GM19328 (cell line): ENCODE results near the gene ACAN.

Source experiments
- ATAC-seq: cut with Tn5 transposase; IDR thresholded peaks from one replicate; pipeline ENCODE4 v1.9.1; 2021; ENCODE audit warnings: mild to moderate bottlenecking, moderate library complexity; ENCODE audit not compliant: unreplicated experiment

ACAN gene

DNA sequence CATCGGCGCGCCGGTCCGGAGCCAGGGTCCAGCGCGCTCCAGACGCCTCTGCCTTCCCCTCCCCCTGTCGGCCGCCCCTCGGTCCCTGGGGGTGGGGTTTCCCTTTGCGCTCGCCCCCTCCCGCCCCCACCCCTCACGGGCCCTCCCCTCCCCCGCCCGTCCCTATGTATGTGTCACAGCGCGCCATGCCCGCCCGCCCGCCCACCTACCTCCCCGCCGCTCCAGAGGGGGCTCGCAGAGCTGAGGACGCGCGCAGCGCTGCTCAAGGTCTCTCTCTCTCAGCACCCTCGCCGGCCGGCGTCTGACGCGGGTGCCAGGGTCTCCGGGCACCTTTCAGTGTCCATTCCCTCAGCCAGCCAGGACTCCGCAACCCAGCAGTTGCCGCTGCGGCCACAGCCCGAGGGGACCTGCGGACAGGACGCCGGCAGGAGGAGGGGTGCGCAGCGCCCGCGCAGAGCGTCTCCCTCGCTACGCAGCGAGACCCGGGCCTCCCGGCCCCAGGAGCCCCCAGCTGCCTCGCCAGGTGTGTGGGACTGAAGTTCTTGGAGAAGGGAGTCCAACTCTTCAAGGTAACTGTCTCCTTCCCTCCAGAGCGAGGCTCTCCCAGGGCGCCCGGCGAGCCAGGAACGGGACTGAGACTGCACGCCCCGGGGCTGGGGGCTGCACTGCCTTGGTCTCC, at the start of gene ACAN:
ACAN (plus strand) TSS at position 196 of the 679 bp plus-strand sequence. CDS start 32,771 bp downstream, outside the sequence.
- ATAC-seq: no peak

DNA sequence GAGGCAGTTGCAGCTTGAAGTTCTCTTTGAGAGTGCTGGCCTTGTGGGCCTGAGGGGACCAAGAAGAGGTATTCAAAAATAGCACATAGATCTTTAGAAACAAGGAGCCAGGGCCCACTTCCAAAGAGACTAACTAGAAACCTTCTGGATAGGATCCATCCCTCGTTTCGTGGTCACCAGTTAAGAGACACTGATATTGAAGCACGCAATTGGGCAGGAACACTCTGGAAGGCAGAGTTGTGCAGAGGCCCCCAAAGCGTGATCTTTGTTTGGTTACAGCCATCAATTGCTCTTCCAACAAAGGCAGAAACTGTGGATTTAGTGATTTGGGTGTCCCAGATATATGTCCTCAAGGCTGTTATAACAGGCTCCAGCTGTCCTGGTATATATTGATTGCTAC, 46.7 kb upstream of the ACAN start:
- ATAC-seq: no peak

DNA sequence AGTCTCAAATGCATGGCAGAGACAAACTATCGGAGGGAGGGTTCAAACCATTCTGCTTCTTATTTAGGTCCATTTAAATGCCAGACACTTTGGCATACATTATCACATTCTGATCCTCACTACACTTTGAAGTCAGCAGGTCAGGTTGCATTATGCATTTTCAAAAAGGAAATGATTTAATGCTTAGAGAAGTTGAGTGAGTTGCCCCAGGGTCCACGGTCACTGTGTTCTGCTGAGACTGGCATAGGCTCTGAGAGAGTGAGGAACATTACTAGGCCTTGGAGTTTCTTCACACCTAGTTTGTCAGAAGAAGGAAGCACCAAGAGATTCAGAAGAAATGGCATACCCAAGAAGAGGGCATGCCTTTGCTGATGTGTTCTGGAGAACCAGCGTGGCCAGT, 46.3 kb upstream of the ACAN start:
- ATAC-seq: no peak

DNA sequence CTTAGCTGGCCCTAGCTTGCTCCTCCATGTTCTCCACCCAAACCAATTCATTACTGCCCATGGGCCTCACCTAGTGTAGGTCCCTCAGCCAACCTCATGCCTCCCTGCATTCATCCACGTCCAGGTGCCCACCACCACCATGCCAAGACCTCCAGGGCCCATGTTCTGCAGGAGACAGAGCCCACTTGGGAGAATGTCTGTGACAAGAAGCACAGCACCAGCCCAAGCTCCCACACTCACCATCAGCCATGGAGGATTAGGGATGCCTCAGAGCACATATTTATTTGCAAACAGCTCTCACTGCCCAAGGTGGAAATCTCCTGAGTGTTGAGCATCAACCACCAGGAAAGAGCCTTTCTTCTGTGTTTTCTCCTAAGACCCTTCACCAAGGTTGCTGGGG, 43.4 kb upstream of the ACAN start:
- no peak for ATAC-seq

DNA sequence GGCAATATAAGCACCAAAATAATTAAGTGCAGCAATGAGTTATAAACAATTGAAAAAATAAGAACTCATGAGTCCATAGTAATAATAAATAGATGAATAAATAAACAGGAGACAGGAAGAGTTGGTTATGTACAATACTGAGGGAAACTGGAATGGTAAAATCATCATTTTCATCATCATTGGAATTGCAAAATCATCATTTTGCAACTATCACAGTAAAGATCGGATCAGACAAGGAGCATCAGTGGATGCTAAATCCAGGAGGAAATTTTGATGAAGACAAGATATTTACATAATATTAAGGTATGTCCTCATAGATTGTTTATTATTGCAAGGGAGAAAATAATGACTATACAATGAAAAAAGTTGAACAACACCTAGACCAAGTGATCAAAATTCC, 38.8 kb upstream of the ACAN start:
- no peak for ATAC-seq

DNA sequence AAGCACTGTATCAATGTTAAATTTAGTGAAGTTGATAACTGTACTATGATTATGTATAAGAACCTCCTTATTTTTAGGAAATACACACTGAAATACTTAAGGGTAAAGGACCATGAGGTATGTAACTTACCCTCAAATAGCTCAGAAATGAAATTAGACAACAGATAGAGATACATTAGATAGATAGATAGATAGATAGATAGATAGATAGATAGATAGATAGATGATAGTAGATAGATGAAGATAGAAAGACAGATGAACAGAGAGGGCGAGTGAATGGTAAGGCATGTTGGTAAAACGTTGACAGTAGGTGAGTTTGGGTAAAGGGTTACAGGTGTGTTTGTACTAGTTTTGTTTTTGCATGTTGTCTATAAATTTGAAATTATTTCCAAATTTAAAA, 38.0 kb upstream of the ACAN start:
- ATAC-seq: no peak

DNA sequence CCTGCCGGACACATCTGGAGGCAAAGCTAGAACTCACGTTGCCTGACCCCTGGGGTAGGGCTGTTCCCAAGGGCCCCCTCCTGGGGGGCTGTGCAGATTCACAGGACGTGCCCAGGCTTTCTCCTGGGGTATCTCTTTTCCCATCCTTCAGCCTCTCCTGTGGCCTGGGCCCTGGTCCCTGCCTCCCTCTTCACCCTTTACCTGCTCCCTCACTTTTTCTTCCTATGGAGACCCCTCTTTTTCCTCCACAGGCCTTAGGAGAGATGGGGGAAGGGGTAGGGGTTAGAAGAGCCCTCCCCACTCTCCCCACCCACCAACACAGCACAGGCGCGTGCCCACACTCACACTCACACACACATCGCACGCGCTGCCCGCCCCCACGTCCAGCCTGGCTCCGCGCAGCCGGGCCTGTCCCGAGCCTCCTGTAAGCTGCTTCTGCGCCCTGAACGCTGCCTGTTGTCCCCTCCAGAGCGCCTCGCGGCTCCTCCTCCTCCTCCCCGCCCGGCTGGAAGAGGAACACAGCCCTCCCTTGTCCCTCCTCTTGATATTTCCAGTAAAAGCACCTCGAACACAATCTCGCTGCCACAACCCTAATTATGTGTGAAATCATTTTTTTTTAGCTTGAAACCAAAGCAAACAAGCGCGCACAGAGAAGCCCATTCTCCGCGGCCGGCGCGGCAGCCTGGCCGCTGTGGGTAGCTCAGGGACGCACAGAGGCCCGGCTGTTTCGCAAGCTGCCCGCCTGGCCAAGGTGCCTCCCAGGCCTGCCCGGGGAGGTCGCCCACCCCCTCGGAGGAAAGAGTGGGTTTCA, 33.9 kb upstream of the ACAN start:
- ATAC-seq: no peak

DNA sequence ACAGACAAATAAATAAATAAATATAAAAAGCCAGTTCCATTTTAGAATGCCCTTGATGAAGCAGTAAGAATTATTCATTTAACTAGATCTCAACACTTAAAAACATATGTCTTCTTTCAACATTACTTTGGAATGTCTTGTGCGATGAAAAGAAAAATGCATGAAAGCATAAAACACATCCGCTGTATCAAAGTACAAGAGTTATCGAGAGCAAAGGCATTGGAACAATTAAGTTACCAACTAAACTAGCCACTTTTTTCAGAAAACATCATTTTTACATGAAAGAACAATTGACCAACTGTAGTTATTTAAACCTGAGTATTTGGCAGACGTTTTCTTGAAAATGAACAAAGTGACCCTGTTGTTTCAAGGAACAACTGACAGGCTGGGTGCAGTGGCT, 27.5 kb upstream of the ACAN start:
- no peak for ATAC-seq

DNA sequence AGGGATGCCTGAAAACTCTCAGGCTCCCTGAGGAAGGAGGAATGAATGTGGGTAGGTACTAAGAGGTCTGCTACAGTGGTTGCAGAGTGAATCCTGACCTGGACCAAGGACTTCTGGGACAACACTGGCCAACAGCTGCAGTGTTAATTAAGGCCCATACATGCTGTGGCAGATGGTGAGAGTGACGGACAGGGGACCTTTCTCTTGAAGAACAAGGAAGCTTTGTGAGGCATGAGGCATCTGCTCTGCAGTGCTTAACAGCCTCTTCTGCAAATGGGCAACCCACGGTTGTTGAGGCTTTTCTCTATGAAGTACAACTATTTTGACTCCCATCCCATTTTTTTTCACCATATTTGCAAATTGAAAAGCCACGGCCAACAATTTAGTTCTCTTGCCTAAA, 26.6 kb upstream of the ACAN start:
- ATAC-seq: no peak

DNA sequence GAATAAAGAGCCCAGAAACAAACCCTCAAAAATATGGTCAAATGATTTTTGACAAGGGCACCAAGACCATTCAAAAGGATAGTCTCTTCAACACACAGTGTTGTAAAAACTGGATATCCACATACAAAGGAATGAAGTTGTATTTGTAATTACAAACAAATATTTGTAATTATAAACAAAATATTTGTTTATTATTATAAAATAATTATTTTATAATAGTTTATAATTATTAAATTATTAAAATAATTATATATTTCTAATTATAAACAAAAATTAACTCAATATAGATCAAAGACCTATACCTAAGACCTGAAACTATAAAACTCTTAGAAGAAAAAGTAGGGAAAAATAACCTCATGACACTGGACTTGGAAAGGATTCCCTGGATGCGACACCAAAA, 23.3 kb upstream of the ACAN start:
- ATAC-seq: no peak

DNA sequence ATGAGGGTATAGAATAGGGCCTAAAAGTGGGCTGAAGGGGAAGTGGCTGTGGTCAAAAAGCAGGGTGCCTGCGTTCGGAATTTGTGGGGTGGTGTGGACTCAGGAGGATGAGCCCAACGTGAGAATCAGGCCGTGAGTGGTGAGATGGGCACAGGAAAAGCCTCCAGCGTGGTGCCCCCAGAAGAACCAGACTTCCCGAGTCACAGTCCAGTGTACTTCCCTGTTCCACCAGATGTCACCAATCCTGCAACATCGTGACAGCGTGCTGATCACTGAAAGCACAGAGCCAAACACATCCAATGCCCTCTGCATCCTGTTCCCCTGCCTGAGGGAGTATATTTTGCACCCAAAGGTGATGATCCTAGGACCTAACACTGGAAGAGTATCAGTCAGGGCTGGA, 20.8 kb upstream of the ACAN start:
- no peak for ATAC-seq

DNA sequence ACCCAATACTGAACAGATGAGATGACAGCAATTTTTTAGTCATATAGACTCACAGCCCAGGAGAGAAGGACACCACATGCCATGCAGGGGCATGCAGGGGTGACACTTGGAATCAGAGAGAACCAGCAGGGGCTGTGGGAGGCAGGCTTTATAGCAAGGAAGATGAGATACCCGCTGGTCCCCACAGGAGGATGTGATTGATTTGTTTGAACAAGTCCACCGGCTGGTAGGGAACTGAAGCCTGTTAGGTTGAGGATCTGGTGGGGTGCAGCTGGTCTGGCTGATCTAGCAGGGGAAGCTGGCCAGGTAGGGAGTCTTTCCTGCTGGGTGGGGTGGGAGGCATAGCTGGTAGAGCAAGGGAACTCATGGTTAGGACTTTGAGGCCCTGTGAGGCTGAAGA, 18.0 kb upstream of the ACAN start:
- no peak for ATAC-seq

DNA sequence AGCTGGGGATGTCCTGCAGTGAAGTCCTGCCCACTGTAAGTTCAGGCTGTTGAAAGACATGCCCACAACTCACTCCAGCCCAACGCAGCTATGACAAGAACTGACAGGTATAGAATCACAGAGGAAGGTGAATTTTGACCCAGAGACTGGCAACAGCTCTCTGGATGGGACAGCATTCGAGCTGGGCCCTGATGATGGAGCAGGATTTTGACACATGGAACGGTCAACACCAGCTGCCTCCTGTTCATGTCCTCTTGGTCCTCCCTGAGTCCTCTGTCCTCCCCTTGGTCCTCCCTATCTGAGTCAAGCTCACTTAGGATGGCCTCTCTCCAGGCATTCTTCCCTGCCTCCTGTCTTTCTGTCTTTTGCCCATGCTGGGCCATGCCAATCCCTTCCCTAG, 15.2 kb upstream of the ACAN start:
- no peak for ATAC-seq

DNA sequence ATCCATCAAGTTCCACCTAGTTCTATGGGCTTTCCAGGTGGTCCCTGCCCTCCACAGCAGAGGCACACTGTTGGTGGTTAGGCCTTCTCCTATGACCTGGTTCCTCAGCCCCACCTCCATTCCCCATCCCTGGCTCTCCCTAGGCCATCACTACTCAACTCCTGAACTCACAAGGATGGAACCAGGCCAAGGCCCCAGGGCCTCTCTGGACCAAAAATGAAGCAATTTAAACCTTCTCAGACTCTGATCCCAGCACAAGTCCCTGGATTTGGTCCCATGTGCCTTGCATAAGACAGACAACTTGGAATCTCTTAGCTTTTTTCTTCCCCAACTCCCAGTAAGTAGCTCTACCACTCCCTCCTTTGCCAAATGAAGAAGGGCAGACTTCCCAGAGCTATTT, 14.4 kb upstream of the ACAN start:
- no peak for ATAC-seq

DNA sequence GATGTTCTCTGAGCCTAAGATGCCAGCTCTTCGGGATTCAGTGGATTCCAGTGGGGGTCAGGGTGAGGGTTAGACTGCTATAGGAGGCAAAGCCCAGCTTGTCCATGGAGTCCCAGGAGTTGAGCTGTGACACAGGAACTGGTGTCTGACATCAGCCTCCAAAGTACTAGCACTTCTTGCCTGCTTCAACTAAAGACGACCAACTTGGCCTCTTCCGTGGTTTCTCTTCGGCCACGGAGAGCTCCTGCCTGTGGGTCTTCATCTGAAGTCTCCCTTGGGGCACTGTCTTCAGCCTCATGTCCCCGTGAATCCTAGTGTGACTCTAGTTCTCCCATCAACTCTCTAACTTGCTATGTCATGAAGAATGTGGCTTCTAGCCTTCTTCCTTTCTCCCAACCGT, 12.8 kb upstream of the ACAN start:
- no peak for ATAC-seq

DNA sequence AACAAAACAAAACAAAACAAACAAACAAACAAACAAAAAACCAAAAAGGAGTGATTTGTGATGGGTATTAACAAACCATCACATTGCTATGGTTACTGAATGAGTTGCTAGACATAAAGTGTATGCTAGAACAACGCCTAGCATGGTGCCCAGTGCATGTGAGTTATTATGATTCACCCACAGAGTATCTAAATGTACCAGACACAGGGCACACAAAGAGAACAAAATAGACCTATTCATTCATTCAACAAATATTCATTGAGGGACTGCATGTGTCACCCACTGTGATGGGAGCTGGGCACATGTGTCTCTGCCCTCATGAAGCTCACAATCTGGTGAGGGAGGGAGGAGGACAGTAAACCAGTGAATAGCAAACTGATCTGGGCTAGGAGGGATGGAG, 11.6 kb upstream of the ACAN start:
- ATAC-seq: no peak

DNA sequence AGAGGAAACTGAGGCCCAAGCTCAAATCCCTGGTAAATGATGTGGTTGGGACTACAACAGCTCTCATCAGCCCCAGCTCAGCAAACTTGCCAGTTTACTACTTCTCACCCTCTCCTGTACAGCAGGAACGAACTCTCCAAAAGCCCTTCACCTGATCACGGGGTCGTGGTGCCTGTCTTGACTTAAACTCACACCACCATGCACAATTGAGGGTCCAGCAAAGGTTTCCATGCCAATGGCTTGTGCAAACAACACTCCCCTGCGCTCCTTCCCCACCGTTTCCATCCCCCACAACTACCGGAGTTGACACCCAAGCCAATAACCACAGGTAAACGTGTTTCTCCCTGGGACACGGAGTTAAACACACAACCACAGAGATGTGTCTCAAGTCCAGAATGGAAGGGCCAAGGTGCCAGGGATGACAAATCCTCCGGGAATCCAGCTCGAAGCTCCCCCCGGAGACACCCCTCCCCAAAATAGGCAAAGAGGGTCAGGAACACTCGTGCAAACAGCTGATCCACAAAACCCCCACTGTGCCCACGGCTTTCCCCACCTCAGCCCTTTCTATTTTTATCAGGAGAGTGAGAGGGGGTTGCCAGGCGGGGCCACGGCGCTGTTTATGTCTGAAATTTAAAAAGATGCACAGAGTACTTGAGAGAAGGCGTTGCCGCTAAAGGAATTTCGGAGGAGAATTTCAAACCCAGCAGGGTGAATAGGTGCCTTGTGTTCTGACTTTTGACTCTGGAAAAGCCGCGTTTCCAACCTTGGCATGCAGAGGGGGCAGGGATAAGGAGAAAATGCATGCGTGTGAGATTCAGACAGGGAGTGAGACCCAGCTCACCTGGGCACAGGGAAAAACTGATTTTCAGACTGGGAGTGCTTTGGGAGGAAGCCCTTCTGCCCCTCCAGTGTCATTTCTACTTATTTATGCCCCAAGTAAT, 10.6 kb upstream of the ACAN start:
- no peak for ATAC-seq

DNA sequence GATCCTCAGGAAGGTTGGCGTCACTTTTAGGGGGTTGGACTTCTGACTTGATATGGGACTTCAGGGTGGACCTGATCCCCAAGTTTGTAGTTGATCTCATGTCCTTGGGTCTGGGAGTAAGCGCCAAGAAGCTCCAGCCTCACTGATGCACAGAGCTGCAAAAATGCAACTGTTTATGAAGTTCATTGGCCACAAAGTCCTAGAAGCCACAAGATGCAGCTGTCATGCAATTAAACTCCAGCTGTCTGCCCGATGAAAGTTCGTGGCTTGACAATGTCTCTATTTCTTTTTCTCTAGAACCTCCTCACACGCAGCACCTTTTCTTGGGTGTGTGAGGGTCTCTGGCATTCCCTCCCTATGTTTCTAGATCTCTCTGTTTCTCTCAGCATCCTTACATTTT, 9.2 kb upstream of the ACAN start:
- ATAC-seq: no peak

DNA sequence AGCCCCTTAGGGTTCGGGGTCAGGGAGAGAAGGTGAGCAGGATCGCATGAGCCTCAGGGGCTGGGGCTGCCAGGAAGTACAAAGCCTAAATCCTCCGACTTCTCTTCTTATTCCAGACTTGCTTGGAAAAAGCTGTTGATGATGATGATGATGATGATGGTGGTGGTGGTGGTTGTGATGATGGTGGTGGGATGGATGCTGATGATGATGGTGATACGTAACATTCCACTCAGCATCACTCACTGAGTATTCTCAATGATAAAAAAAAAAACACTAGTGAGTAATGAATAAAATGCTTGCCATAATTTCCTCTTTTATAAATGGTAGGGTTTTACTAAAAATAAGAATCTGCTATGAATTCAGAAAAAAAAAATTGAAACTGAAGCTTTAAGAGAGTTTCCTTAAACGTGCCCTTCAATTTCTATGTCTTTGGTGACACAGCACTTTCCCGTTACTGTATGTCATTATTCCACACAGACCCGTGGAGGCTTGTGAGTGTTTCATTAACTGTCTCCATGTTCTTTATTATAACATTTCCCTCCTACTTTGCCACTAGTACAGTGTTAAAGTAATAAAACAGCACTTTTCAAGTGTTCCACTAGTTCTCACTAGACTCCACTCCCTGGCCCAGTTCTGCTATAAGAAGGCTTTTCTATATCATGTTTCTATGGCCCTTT, 5.4 kb upstream of the ACAN start:
- ATAC-seq: no peak

DNA sequence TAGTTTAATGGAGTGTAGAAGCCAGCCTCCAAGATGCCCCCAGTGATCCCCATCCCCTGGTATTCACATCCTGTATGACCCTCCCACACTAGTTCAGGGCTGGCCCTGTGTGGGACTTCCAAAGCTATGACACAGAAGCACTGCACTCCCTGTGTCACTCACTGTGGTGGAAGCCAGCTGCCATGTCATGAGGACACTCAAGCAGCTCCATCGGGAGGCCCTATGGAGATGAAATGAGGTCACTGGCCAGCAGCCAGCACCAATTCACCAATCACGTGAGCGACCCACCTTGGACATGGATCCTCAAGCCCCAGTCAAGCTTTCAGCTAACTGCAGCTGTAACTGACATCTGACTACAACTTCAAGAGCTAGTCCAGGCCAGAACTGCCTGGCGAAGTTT, 3.9 kb upstream of the ACAN start:
- no peak for ATAC-seq

DNA sequence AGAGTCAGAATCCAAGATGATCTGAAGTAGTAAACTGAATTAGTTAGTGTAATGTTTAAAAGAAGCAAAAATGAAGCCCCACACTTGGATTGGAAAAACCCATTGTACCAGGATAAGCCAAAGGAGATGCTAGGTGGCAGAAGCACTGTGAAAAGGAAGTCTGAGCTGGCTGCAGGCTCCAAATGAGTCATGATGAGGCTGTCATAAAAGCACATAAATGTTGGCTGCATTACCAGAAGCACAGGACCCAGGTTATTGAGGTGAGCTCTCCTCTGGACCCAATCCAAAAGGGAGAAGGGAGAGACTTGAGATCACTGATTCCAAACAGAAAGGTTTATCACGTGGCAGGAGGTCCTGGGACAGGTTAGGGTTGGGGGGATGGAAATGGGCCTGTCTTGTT, 3.2 kb upstream of the ACAN start:
- no peak for ATAC-seq
